H9 (cell line): ENCODE results near the gene DENND6A. TPM values are rescaled to one million over a fixed set of nuclear protein-coding genes. Genes with fewer than 3 reads are reported as not detected.
"Not testable (repeated sequence)": the region's sequence is repeated elsewhere in the genome, so short reads cannot be mapped to it uniquely, and the experiment has no call there.

Experiments
- DNase-seq: peaks from one replicate; pipeline ENCODE4 v3.0.0-alpha.2; 2017
- H2AFZ ChIP-seq: one replicate; pipeline ENCODE4 v1.6.1; 2013; ENCODE audit warnings: mild to moderate bottlenecking, low read length, control low read depth, moderate library complexity
- H2AK5ac ChIP-seq: 2 replicates; pipeline ENCODE4 v1.6.1; 2013; ENCODE audit warnings: low read length, control low read depth, mixed read lengths; ENCODE audit not compliant: insufficient read length
- H2BK120ac ChIP-seq: one replicate; pipeline ENCODE4 v1.6.1; 2013; ENCODE audit warnings: low read depth, mild to moderate bottlenecking, low read length, control low read depth, inconsistent platforms; ENCODE audit not compliant: poor library complexity, severe bottlenecking
- H2BK12ac ChIP-seq: 2 replicates; pipeline ENCODE4 v1.6.1; 2013; ENCODE audit warnings: low read length, control low read depth, mixed read lengths, low read depth; ENCODE audit not compliant: insufficient read length
- H2BK15ac ChIP-seq: 2 replicates; pipeline ENCODE4 v1.6.1; 2013; ENCODE audit warnings: low read depth, low read length, control low read depth
- H2BK20ac ChIP-seq: one replicate; pipeline ENCODE4 v1.6.1; 2013; ENCODE audit warnings: low read depth, mild to moderate bottlenecking, low read length, control low read depth, inconsistent platforms; ENCODE audit not compliant: poor library complexity, severe bottlenecking
- H2BK5ac ChIP-seq: 2 replicates; pipeline ENCODE4 v1.6.1; 2013; ENCODE audit warnings: low read length, control low read depth, mixed read lengths; ENCODE audit not compliant: insufficient read length
- H3K14ac ChIP-seq: 2 replicates; pipeline ENCODE4 v1.6.1; 2013; ENCODE audit warnings: low read length, control low read depth; ENCODE audit not compliant: insufficient read depth
- H3K18ac ChIP-seq: 2 replicates; pipeline ENCODE4 v1.6.1; 2013; ENCODE audit warnings: low read depth, mild to moderate bottlenecking, mixed read lengths, low read length, control low read depth; ENCODE audit not compliant: insufficient read length
- H3K23ac ChIP-seq: 2 replicates; pipeline ENCODE4 v1.6.1; 2013; ENCODE audit warnings: low read length, control low read depth, mixed read lengths, low read depth; ENCODE audit not compliant: insufficient read length
- H3K23me2 ChIP-seq: 2 replicates; pipeline ENCODE4 v1.6.1; 2013; ENCODE audit warnings: low read depth, mild to moderate bottlenecking, mixed read lengths, low read length, control low read depth; ENCODE audit not compliant: insufficient read length, poor library complexity, severe bottlenecking
- H3K27ac ChIP-seq: 2 replicates; pipeline ENCODE4 v1.5.1; 2013; ENCODE audit warnings: low read length, control low read depth, mixed read lengths, low read depth; ENCODE audit not compliant: insufficient read length
- H3K27me3 ChIP-seq: 2 replicates; pipeline ENCODE4 v1.6.1; 2013; ENCODE audit warnings: low read length, control low read depth, inconsistent platforms; ENCODE audit not compliant: insufficient read depth
- H3K4ac ChIP-seq: 2 replicates; pipeline ENCODE4 v1.6.1; 2013; ENCODE audit warnings: low read depth, mild to moderate bottlenecking, control low read depth, inconsistent platforms, low read length, moderate library complexity
- H3K4me1 ChIP-seq: 2 replicates; pipeline ENCODE4 v1.6.1; 2013; ENCODE audit warnings: low read length, control low read depth, inconsistent platforms; ENCODE audit not compliant: insufficient read depth
- H3K4me2 ChIP-seq: 2 replicates; pipeline ENCODE4 v1.6.1; 2013; ENCODE audit warnings: low read length, control low read depth, mixed read lengths; ENCODE audit not compliant: insufficient read length, insufficient read depth
- H3K56ac ChIP-seq: 2 replicates; pipeline ENCODE4 v1.6.1; 2013; ENCODE audit warnings: low read depth, mild to moderate bottlenecking, mixed read lengths, low read length, control low read depth; ENCODE audit not compliant: insufficient read length
- H3K79me1 ChIP-seq: 2 replicates; pipeline ENCODE4 v1.6.1; 2013; ENCODE audit warnings: low read depth, mild to moderate bottlenecking, moderate library complexity, low read length, control low read depth, inconsistent platforms; ENCODE audit not compliant: insufficient read depth, poor library complexity, severe bottlenecking
- H3K79me2 ChIP-seq: 2 replicates; pipeline ENCODE4 v1.6.1; 2013; ENCODE audit warnings: low read length, control low read depth, inconsistent platforms; ENCODE audit not compliant: insufficient read depth
- H3K9ac ChIP-seq: 2 replicates; pipeline ENCODE4 v1.6.1; 2013; ENCODE audit warnings: low read length, control low read depth, mixed read lengths; ENCODE audit not compliant: insufficient read length; ENCODE audit errors: extremely low read depth
- H3K9me3 ChIP-seq: one replicate; pipeline ENCODE4 v1.6.1; 2013; ENCODE audit warnings: low read depth, low read length, inconsistent platforms; ENCODE audit not compliant: control insufficient read depth
- H3T11ph ChIP-seq: one replicate; pipeline ENCODE4 v1.6.1; 2013; ENCODE audit warnings: mild to moderate bottlenecking, low read length, control low read depth, inconsistent platforms
- H4K20me1 ChIP-seq: one replicate; pipeline ENCODE4 v1.6.1; 2013; ENCODE audit not compliant: control insufficient read depth, insufficient read length, insufficient read depth
- H4K5ac ChIP-seq: 2 replicates; pipeline ENCODE4 v1.6.1; 2013; ENCODE audit warnings: low read depth, mild to moderate bottlenecking, mixed read lengths, low read length, control low read depth; ENCODE audit not compliant: insufficient read length
- H4K8ac ChIP-seq: replicated peaks from 2 replicates; pipeline ENCODE4 v1.6.1; 2013; ENCODE audit warnings: low read length, control low read depth, mixed read lengths, low read depth; ENCODE audit not compliant: insufficient read length
- H4K91ac ChIP-seq: 2 replicates; pipeline ENCODE4 v1.6.1; 2013; ENCODE audit warnings: low read depth, mild to moderate bottlenecking, moderate library complexity, mixed read lengths, low read length, control low read depth; ENCODE audit not compliant: insufficient read length
- H3K27ac Mint-ChIP-seq, 3 experiments: 2 replicates in 2 of 3; 3 replicates in 1 of 3; pipeline ENCODE4 v1.8.0; 2020 to 2021; ENCODE audit warnings: mixed read lengths in 3 of 3, mild to moderate bottlenecking in 1 of 3, moderate library complexity in 1 of 3
- H3K27me3 Mint-ChIP-seq: 2 replicates; pipeline ENCODE4 v1.8.0; 2021; ENCODE audit warnings: low read depth, mild to moderate bottlenecking, moderate library complexity, mixed read lengths
- H3K36me3 Mint-ChIP-seq, 3 experiments: 2 replicates in 2 of 3; 3 replicates in 1 of 3; pipeline ENCODE4 v1.8.0; 2020 to 2021; ENCODE audit warnings: low read depth in 3 of 3, mixed read lengths in 3 of 3; ENCODE audit not compliant: insufficient read depth in 1 of 3
- H3K4me1 Mint-ChIP-seq, 2 experiments: 2 replicates each; pipeline ENCODE4 v1.8.0; 2020; ENCODE audit warnings: mixed read lengths in 2 of 2
- H3K4me3 Mint-ChIP-seq, 2 experiments: 2 replicates in 1 of 2; 3 replicates in 1 of 2; pipeline ENCODE4 v1.8.0; 2020 to 2021; ENCODE audit warnings: mild to moderate bottlenecking in 2 of 2, mixed read lengths in 2 of 2, moderate library complexity in 1 of 2
- H3K9me3 Mint-ChIP-seq, 2 experiments: 2 replicates in 1 of 2; 3 replicates in 1 of 2; pipeline ENCODE4 v1.8.0; 2020; ENCODE audit warnings: mild to moderate bottlenecking in 2 of 2, mixed read lengths in 2 of 2, moderate library complexity in 1 of 2
- CTCF ChIP-seq: fragments of 200-600 bp; sonication (generic); conservative IDR thresholded peaks from 3 replicates; pipeline ENCODE4 v1.8.0; 2021; ENCODE audit warnings: antibody characterized with exemption, mild to moderate bottlenecking
- WGBS: extraction: QIAGEN DNeasy Blood & Tissue Kit; methylation state at CpG from one replicate; pipeline ENCODE4 v1.1.7; 2013; ENCODE audit warnings: missing lambda C conversion rate, low lambda C conversion rate, mixed read lengths; ENCODE audit not compliant: insufficient read length; ENCODE audit errors: extremely low coverage; 5-methylcytosine and 5-hydroxymethylcytosine counted together
- total RNA-seq: library from RNA; stranded (reverse); gene quantifications from 2 replicates; pipeline ENCODE4 v1.2.1, GENCODE V29; 2021

Gene DENND6A
- total RNA-seq, 1 experiment from 2014 or later, result 13.2 TPM

GRCh38 chr3:57706462-57706861 lies 13.6 kb upstream of the DENND6A start:
- TF ChIP-seq CTCF, result no peak
- H3K4me1 Mint-ChIP-seq, result peaks cover 0 to 8% of the 10 kb centered on the region in 2 experiments; a peak in 2 of 4 replicates
- Histone ChIP-seq H3K9me3 (no peaks in the 10 kb centered on the region), H3K23ac (no peak overlapping the region), H2BK12ac (no peak overlapping the region), H3K23me2 (no peaks in the 10 kb centered on the region), H3K4me1 (no peaks in the 10 kb centered on the region), H4K5ac (no peak overlapping the region), H3K4me2 (no peak overlapping the region), H3K27ac (no peak overlapping the region), H2AK5ac (no peak overlapping the region), H3K56ac (no peak overlapping the region), H2BK120ac (no peak overlapping the region), H3K4ac (no peak overlapping the region), H4K91ac (no peak overlapping the region), H3K14ac (no peak overlapping the region), H3K79me1 (no peaks in the 10 kb centered on the region), H4K20me1 (no peaks in the 10 kb centered on the region), H3K9ac (no peak overlapping the region), H3K79me2 (no peaks in the 10 kb centered on the region), H3K27me3 (no peaks in the 10 kb centered on the region), H2BK20ac (no peak overlapping the region), H3K18ac (no peak overlapping the region), H2AFZ (no peak overlapping the region), H2BK15ac (no peak overlapping the region), H4K8ac (no peak overlapping the region), H3T11ph (no peak overlapping the region), H2BK5ac (no peak overlapping the region)
- WGBS, result no CpG with 5 or more reads among the region's 3 CpGs
- H3K4me3 Mint-ChIP-seq, result no peak overlapping the region
- peaks cover 6 to 11% of the 10 kb centered on the region in 2 experiments; a peak in 4 of 5 replicates for H3K9me3 Mint-ChIP-seq
- DNase-seq, result no peak
- H3K36me3 Mint-ChIP-seq, result peaks cover 0 to 11% (median 0%) of the 10 kb centered on the region in 3 experiments; a peak in 3 of 7 replicates
- H3K27me3 Mint-ChIP-seq, result no peaks in the 10 kb centered on the region
- H3K27ac Mint-ChIP-seq, result no peak overlapping the region

DNA sequence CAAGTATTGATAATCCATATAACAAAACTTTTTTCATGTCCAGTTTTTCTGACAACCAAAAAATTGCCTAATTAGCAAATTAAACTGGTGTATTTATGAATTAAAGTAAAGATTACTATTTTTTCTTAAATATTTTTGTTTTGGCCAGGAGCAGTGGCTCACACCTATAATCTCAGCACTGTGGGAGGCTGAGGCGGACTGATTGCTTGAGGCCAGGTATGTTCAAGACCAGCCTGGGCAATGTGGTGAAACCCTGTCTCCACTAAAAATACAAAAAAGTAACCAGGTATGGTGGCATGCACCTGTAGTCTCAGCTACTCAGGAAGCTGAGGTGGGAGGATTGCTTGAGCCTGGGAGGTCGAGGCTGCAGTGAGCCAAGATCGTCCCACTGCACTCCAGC lies 12.5 kb upstream of the DENND6A start:
- WGBS, result no CpG with 5 or more reads among the region's 3 CpGs
- not testable (repeated sequence) for H3K27me3 Mint-ChIP-seq, H3K4me1 ChIP-seq

More for the DNA sequence above, 12.5 kb upstream of the DENND6A start:
- H2BK20ac ChIP-seq, H3K27ac Mint-ChIP-seq, H3K4ac ChIP-seq, H2AK5ac ChIP-seq, H3K9me3 Mint-ChIP-seq, H3T11ph ChIP-seq, H4K5ac ChIP-seq, H3K9ac ChIP-seq, H3K9me3 ChIP-seq, H3K36me3 Mint-ChIP-seq, H3K79me1 ChIP-seq, H3K18ac ChIP-seq, H2BK15ac ChIP-seq, H3K27ac ChIP-seq, H3K23me2 ChIP-seq, H3K79me2 ChIP-seq, H3K27me3 ChIP-seq, H2AFZ ChIP-seq, H3K23ac ChIP-seq, H4K91ac ChIP-seq, H4K20me1 ChIP-seq, H3K14ac ChIP-seq, H2BK5ac ChIP-seq, H3K4me3 Mint-ChIP-seq, DNase-seq, H2BK12ac ChIP-seq, H3K56ac ChIP-seq, H3K4me1 Mint-ChIP-seq, H2BK120ac ChIP-seq, H4K8ac ChIP-seq, H3K4me2 ChIP-seq: not testable (repeated sequence)
